Glomerular visceral epithelial cell (primary cell): ENCODE measurements around the gene FGF8.

ENCODE experiments used
- DNase-seq: peaks from one replicate; pipeline ENCODE4 v3.0.0-alpha.2; 2016; ENCODE audit errors: extremely low spot score

Gene FGF8

DNA sequence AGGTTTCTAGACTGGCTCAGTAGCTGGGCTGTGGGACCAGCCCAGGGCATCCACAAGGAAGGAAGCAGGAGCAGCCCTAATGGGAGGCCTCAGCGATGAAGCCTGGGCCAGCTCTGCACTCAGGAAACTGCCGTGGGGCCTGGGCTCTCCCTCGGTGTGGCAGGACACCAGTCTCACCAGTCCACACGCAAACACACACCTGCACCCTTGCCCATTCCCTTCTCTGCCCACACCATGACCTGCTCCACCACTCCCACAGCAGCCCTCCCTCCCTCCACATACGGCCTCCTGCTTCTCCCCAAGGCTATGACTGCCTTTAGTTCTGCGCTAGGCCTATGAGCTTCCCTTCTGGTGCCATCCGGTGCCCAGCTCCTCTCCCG lies 7.1 kb downstream of the FGF8 start:
- no peak for DNase-seq

GRCh38 chr10:101767966-101768790 lies 7.7 kb downstream of the FGF8 start:
- no peak for DNase-seq

DNA sequence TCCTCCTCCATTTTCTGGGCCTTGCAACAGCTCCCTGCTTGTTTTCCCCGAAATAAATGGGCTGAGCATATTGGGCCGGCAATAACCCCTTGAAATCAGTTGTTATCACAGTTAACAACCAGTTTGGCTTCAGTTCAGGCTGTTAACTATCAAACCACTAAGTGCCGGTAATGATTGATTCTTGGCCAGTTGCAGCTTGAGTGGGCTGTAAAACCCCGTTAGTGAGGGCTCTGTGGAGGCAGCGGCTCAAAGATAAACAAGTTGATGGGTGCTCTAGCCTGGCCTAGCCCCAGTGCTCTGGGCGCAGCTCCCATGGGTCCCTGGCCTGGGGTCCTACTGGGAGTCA lies 8.3 kb downstream of the FGF8 start:
- no peak for DNase-seq

DNA sequence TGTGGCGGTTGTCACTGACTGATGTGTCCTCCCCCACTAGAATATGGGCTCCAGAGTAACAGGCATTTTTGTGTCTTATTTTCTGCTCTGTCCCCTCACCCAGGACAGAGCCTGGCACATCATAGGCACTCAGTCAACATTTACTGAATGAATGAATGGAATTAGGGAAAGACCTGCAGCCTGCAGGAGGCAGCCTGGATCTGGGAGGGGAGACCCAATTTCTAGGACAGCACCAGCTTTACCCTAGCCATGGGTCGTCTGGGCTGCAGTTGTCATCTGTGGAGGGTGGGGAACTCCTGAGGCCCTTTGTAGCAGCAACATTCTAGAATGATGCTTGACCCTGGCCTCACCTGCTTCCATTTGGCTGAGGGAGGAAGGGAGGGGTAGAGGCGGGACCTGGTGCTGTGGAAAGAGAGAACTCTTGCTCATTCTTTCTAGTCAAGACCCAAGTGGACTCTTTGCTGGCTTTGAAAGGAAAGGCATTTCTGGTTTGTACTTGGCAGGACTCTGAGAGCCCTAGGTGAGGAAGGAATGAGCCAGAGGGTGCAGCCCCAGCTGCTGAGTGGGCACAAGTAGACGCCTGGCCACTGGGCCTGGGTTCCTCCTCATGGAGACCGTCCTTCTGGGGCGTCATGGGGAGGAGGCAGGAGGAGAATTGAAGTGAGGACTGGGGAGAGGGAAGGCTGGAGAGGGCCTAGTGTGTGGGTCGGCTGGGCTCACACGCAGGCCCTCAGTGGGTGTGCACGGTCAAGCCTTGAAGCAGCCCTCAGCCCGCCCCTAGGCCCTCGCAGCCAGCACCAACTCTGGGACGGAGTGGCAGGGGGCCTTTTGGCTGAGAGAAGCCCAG lies 8.9 kb downstream of the FGF8 start:
- no peak for DNase-seq

DNA sequence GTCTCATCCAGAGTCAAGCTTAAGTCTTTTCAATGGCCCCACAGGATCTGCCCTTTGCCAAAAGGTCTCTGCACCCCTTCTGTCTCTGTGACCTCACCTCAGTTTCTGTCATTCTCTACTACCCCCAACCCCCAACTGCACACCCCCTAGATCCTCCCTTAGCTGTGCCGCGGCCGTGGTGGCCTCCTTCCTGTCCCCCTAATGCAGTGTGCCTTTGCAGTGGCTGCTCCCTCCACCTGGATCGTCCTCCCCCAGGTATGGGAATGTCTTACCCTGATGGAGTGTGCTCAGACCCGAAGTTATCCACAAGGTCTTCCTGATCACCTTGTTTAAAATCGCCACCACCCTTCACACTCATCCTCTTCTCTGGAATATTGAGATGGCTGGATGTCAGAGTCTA lies 9.6 kb downstream of the FGF8 start:
- no peak for DNase-seq

GRCh38 chr10:101763141-101763846 lies 12.6 kb downstream of the FGF8 start:
- DNase-seq: no peak

DNA sequence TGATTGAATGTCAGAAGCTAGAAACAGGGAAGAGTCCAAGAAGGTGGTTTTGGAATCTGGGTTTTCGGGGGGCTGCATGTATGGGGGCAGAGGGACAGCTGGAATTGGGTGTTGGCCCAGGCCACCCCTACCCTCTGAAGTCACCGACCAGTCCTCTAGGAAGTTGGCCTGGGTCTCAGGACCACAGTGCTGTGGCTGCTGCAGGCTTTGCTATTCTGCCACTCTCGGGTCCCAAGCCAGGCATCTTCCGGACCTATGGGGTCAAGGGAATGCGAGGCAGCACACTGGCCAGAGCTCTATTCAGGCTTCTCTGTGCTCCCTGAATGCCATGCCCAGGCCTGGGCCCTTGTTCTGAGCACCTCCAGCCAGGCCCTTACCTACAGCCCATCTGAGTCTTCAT lies 13.2 kb downstream of the FGF8 start:
- DNase-seq: no peak

DNA sequence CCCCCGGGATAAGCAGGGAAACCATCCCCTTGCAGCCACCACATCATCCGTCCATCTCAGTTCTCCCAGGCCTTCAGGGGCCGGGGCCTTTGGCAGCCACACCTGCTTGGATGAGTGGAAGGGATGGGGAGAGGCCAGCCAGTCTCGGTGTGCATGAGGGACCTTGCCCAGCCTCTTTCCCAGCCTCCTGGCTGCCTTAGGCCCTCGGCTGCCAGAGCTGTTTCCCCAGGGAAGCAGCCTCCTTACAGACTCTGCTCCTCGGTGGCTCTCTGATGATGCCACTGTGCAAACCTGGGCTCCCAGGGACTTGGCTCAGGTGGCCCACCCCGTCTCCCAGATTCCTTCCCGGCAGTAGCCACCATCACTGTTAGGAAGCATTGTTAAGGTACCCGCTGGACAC lies 14.7 kb downstream of the FGF8 start:
- DNase-seq: no peak

- no peak for DNase-seq
Observed at GRCh38 chr10:101760510-101760909, 15.4 kb downstream of the FGF8 start.

DNA sequence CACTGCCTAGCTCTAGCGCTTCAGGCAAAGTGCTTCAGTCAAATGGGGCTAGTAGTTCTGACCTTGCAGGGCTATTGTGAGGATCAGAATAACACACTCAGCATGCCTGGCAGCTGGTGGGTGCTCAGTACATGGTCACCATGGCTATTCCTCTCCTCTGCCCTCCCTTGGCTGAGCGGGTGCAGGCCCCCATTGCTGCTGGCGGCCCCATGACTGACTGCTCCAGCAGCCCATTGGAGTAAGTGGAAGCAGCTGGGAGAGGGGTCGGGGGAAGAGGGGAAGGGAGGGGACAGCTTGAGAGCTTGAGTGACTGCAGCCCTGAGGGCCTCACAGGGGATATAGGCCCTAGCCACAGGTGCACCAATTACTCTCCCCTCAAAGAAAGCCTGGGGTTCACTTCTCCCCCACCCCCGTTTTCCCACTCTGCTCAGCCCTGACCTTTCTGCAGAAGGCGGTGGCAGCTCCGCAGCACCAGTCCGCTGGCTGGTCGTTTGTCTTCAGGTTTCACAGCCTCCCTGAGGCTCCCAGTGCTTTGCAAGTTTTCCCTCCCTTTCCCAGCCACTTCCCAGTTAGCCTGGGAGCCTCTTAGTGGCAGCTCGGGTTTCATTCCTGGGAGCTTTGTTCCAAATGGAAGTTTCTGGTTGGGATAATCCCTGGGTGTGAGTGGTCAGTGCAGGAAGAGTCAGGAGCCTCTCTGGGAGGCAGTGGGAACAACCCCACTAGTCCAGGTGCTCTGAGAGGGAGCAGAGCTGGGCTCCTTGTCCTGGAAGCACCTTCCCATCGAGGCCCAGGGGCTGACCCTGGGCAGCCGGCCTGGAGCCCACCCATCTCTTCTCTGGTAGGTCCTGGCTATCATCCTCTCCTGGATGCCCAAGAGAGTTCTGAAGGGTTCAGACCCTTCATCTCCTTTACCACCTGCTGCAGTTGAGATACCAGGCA lies 16.3 kb downstream of the FGF8 start:
- no peak for DNase-seq

- no peak for DNase-seq
Observed at GRCh38 chr10:101758858-101759257, 17.1 kb downstream of the FGF8 start.

GRCh38 chr10:101752241-101752640 lies 23.7 kb downstream of the FGF8 start:
- DNase-seq: no peak

DNA sequence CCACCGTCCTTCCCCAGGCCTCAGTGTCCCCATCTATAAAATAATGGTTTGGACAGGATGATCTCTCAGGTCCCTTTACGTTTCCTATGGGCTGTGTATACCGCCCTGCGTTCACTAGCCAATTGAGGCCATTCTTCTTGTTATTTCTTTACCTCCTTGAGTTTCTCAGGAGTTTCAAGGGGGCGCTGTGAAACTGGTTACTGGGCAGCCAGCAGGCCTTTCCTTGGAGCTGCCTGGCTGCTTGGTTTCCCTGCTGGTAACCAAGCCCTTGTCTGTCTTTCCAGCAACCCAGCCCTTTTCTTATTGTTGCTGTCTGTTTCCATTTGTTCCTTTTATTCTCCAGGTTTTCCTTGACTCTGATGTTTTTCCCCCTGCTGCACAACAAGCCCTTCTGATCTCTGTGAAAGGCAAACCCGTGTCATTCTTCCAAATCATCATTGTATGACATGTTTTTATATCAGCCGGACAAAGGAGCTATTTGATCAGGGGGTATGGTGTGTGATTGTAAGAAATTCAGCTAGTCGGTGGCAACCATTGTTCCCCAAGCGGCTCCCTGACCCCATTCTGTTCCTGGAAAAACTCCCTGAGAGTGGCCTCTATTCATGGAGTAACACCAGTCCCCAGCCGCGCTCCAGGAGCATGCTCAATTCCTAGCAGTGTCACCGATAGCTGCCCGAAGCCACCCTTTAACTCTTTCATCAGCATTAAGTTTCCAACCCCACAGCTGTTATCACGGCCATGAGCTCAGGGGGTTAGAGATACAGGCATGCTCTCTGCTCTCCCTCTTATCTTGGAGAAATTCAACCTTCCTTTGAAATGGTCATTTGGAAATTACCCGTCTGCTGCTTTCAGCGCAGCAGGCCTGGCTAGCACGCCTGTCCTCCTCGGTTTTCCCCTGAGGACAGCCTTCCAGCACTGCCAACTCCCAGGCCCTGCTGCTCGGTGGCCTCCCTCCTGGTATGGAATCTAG lies 26.6 kb downstream of the FGF8 start:
- no peak for DNase-seq

DNA sequence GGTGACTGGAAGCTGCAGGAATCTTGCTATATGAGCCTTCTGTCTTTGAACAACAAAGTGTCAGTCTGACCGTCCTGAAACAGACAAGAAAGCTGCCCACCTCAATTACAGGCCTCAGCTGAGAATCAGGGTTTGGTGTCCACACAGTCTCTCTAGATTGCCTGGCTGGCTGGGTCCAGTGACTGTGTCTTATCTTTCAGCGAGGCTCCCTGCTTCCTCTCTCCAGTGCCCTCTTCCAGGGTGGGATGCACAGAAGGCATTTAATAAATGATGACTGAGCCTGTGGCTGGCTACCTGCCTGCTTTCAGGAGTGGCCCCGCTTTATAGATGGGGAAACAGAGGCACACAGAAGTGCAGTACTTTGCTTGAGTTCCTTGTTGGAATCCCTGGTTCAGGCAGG lies 27.4 kb downstream of the FGF8 start:
- no peak for DNase-seq

DNA sequence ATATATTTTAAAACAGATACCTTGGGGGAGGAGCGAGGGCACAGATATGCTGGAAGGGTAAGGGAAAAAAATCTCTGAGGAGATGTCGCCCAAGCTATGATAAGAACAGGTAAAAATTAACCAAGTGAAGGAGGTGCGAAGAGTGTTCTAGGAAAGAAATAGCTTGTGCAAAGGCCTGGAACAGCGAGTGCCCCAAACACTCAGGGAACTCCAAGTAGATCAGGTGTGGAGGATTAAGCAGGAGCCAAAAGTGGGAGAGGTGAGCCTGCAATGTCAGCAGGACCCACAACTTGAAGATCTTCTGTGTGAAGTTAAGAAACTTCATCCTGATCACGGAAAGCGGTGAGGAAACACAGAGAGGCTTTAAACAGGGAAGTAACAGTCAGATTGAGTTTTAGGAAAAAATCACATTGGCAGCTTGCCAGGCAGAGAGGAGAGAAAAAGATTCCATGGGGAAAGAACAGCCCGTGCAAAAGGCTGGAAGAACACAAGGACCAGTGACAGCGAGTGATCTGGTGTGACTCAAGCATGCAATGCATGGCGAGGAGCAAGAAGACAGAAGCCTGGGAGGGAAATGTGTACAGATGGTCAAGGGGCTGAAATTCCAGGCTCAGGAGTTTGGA lies 30.7 kb downstream of the FGF8 start:
- no peak for DNase-seq

GRCh38 chr10:101744267-101744666 lies 31.6 kb downstream of the FGF8 start:
- no peak for DNase-seq

DNA sequence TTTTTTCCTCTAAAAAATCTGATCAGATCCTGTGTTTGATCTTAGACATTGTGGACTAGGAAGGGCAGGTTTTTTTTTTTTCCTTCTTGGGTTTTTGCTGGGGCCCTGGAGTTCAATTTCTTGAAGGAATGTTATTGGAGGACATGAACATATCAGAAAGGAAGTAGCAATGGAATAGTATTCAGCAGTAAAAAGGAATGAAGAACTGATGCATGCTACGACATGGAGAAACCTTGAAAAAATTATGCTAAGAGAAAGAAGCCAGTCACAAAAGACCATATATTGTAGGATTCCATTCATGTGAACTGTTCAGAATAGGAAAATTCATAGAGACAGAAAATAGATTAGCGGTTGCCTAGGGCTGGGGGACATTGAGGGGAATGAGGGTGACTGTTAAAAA lies 34.0 kb downstream of the FGF8 start:
- no peak for DNase-seq

GRCh38 chr10:101736666-101737065 lies 39.2 kb downstream of the FGF8 start:
- no peak for DNase-seq

DNA sequence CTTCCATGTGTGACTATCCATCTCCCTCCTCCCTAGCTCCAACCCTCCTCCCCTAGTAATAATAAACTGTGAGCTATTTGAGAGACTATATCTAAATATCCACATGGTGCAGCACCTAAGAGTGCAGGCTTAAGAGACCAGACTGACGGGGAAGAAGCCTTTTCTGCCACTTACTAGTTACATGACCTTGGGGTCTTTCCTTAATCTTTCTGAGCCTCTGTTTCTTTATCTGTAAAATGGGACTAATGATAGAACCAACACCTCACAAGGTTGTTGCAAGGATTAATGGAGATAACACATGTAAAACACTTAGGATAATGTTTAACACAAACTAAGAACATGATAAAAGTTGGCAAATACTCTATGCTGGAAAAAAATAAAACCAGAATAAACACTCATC lies 43.8 kb downstream of the FGF8 start:
- DNase-seq: no peak

DNA sequence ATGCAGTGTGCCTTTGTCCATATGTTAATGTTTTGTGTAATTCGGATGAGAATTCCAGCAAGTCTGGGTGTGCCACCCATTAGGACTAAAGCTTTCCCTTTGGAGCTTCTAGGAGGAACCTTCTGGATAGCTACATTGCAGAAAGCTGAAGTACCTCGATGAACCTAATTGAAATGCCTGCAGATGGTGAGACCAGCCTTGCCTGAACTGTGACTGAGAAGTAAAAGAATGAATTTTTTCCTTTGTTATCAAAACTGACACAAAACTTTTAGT lies 49.9 kb downstream of the FGF8 start:
- DNase-seq: no peak
